Liver (tissue), 9 donors: ENCODE measurements around the gene PLXNA3. TPM values are rescaled to one million over a fixed set of nuclear protein-coding genes. Genes with fewer than 3 reads are reported as not detected.

Experiments
- DNase-seq: peaks from one replicate; pipeline ENCODE4 v3.0.0-alpha.2; 2017; ENCODE audit warnings: low spot score
- H3K27ac ChIP-seq, 2 donors: one replicate each; pipeline ENCODE4 v1.7.0; 2013; ENCODE audit warnings: inconsistent platforms in 2 of 2, low read length in 2 of 2, control low read depth in 1 of 2, low read depth in 1 of 2, mild to moderate bottlenecking in 1 of 2
- H3K27me3 ChIP-seq, 4 donors: one replicate each; pipeline versions ENCODE4 v1.6.1 to v1.7.0; 2013; ENCODE audit warnings: low read length in 3 of 4, inconsistent platforms in 1 of 4, mild to moderate bottlenecking in 1 of 4, moderate library complexity in 1 of 4; ENCODE audit not compliant: control insufficient read depth in 4 of 4, insufficient read depth in 4 of 4
- H3K36me3 ChIP-seq, 4 donors: one replicate each; pipeline versions ENCODE4 v1.6.1 to v1.7.0; 2013; ENCODE audit warnings: low read length in 3 of 4, mild to moderate bottlenecking in 3 of 4, low read depth in 1 of 4, moderate library complexity in 1 of 4; ENCODE audit not compliant: control insufficient read depth in 4 of 4, insufficient read depth in 3 of 4
- H3K4me1 ChIP-seq, 4 donors: one replicate each; pipeline versions ENCODE4 v1.6.1 to v1.7.0; 2013; ENCODE audit warnings: low read length in 3 of 4, mild to moderate bottlenecking in 3 of 4, moderate library complexity in 1 of 4; ENCODE audit not compliant: control insufficient read depth in 4 of 4, insufficient read depth in 4 of 4
- H3K4me3 ChIP-seq, 3 donors: one replicate each; pipeline versions ENCODE4 v1.6.1 to v1.7.0; 2013; ENCODE audit warnings: low read length in 3 of 3, control low read depth in 1 of 3, low read depth in 1 of 3, mild to moderate bottlenecking in 1 of 3
- H3K9ac ChIP-seq, 2 donors: one replicate each; pipeline ENCODE4 v1.7.0; 2013; ENCODE audit warnings: low read length in 2 of 2, mild to moderate bottlenecking in 2 of 2, moderate library complexity in 2 of 2, control low read depth in 1 of 2, low read depth in 1 of 2
- H3K9me3 ChIP-seq, 4 donors: one replicate each; pipeline versions ENCODE4 v1.6.1 to v1.7.0; 2013; ENCODE audit warnings: low read length in 3 of 4; ENCODE audit not compliant: control insufficient read depth in 4 of 4
- FOXA2 ChIP-seq: IDR thresholded peaks from 2 replicates; pipeline ENCODE4 v1.6.1; 2016; ENCODE audit warnings: antibody characterized with exemption
- GABPA ChIP-seq, 2 donors: IDR thresholded peaks in 1 of 2; conservative IDR thresholded peaks in 1 of 2; 2 replicates each; pipeline ENCODE4 v1.6.1; 2016; ENCODE audit warnings: antibody characterized with exemption in 2 of 2, mild to moderate bottlenecking in 1 of 2, moderate library complexity in 1 of 2
- HNF4A ChIP-seq, 2 donors: conservative IDR thresholded peaks; 2 replicates each; pipeline ENCODE4 v1.6.1; 2016; ENCODE audit warnings: antibody characterized with exemption in 2 of 2, mild to moderate bottlenecking in 2 of 2
- HNF4G ChIP-seq: IDR thresholded peaks from 2 replicates; pipeline ENCODE4 v1.6.1; 2016; ENCODE audit warnings: antibody characterized with exemption
- JUND ChIP-seq, 2 donors: IDR thresholded peaks; 2 replicates each; pipeline ENCODE4 v1.6.1; 2016; ENCODE audit warnings: antibody characterized with exemption in 2 of 2
- NR2F2 ChIP-seq: IDR thresholded peaks from 2 replicates; pipeline ENCODE4 v1.6.1; 2016; ENCODE audit warnings: antibody characterized with exemption
- RAD21 ChIP-seq, 2 donors: IDR thresholded peaks; 2 replicates each; pipeline ENCODE4 v1.6.1; 2016; ENCODE audit warnings: antibody characterized with exemption in 2 of 2, mild to moderate bottlenecking in 2 of 2
- SP1 ChIP-seq: IDR thresholded peaks from 2 replicates; pipeline ENCODE4 v1.6.1; 2018; ENCODE audit warnings: antibody characterized with exemption, mild to moderate bottlenecking
- YY1 ChIP-seq: IDR thresholded peaks from 2 replicates; pipeline ENCODE4 v1.6.1; 2016; ENCODE audit warnings: antibody characterized with exemption, mild to moderate bottlenecking
- WGBS: extraction: QIAGEN DNeasy Blood & Tissue Kit; methylation state at CpG from one replicate; pipeline ENCODE4 v1.1.7; 2013; 5-methylcytosine and 5-hydroxymethylcytosine counted together
- polyA plus RNA-seq, 2 donors: library from polyadenylated mRNA; stranded (reverse) in 1 of 2; unstranded in 1 of 2; fragments of 200-250 nt in 1 of 2; fragments of >200 nt in 1 of 2; fragmentation: Nextera tagmentation in 1 of 2; extraction: Ambion mirVana in 1 of 2; gene quantifications; one replicate each; pipeline versions ENCODE4 v1.2.1 to v1.2.3, GENCODE V29; 2013 to 2015
- total RNA-seq, 2 donors: library from RNA; depleted of rRNA; stranded (reverse); fragments of >200 nt; gene quantifications; one replicate each; pipeline ENCODE4 v1.2.3, GENCODE V29; 2014
- TF ChIP-seq, protein P1 (sequence below): IDR thresholded peaks from 2 replicates; pipeline ENCODE4 v1.6.1; 2016; ENCODE audit warnings: antibody characterized with exemption, mild to moderate bottlenecking
- donor health status: healthy.
- donor health status: healthy.
- donor health status: healthy.
- donor health status: healthy.
- donor health status: healthy.

PLXNA3 gene
- total and polyA plus RNA-seq, 4 donors: 1.1 to 1.7 (median 1.5) TPM

DNA sequence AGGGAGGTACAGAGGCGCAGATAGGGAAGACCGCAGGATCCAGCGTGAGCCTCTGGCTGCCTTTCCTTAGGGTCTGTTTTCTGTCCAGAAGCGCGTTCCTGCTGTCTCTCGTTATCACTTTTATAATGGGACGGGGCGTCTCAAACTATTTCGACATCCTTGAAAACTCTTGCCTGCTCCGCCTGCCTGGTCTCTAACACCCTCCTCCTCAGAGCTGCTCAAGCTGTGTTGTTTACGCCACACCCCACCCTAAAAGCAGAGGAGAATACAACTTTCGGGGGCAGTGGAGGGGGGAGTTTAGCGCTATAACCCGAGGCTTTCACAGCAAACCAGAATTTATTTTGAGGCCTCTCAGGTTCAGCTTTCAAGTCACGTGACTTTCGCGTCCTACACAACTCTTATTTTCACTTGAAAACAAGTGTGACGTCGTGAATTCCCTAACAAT, 58.6 kb downstream of the PLXNA3 start:
- Histone ChIP-seq H3K36me3 (peaks cover 0 to under 1% (median 0%) of the 10 kb centered on the region in 4 donors), H3K4me3 (peak overlapping the region; percentile 2 to 60 (median 43)), H3K9me3 (no peaks in the 10 kb centered on the region), H3K9ac (peak overlapping the region; percentile 68 to 79), H3K4me1 (peaks cover 4 to 32% (median 15%) of the 10 kb centered on the region in 4 donors), H3K27ac (peak overlapping the region; percentile 89 to 91), H3K27me3 (no peaks in the 10 kb centered on the region)
- no peak for DNase-seq
- 4% methylated on average over 19 of the region's 19 CpGs for WGBS
- TF ChIP-seq SP1 (peak; percentile 28), NR2F2 (peak; percentile 8), GABPA (IDR thresholded peaks at IDR 0.05 in 1 of 2, conservative IDR thresholded peaks at IDR 0.05 in 1 of 2) (no peak), HNF4A (conservative IDR thresholded peaks at IDR 0.05) (no peak), HNF4G (no peak), FOXA2 (no peak)
- TF ChIP-seq, protein P1, sequence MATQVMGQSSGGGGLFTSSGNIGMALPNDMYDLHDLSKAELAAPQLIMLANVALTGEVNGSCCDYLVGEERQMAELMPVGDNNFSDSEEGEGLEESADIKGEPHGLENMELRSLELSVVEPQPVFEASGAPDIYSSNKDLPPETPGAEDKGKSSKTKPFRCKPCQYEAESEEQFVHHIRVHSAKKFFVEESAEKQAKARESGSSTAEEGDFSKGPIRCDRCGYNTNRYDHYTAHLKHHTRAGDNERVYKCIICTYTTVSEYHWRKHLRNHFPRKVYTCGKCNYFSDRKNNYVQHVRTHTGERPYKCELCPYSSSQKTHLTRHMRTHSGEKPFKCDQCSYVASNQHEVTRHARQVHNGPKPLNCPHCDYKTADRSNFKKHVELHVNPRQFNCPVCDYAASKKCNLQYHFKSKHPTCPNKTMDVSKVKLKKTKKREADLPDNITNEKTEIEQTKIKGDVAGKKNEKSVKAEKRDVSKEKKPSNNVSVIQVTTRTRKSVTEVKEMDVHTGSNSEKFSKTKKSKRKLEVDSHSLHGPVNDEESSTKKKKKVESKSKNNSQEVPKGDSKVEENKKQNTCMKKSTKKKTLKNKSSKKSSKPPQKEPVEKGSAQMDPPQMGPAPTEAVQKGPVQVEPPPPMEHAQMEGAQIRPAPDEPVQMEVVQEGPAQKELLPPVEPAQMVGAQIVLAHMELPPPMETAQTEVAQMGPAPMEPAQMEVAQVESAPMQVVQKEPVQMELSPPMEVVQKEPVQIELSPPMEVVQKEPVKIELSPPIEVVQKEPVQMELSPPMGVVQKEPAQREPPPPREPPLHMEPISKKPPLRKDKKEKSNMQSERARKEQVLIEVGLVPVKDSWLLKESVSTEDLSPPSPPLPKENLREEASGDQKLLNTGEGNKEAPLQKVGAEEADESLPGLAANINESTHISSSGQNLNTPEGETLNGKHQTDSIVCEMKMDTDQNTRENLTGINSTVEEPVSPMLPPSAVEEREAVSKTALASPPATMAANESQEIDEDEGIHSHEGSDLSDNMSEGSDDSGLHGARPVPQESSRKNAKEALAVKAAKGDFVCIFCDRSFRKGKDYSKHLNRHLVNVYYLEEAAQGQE: peak; percentile 15

DNA sequence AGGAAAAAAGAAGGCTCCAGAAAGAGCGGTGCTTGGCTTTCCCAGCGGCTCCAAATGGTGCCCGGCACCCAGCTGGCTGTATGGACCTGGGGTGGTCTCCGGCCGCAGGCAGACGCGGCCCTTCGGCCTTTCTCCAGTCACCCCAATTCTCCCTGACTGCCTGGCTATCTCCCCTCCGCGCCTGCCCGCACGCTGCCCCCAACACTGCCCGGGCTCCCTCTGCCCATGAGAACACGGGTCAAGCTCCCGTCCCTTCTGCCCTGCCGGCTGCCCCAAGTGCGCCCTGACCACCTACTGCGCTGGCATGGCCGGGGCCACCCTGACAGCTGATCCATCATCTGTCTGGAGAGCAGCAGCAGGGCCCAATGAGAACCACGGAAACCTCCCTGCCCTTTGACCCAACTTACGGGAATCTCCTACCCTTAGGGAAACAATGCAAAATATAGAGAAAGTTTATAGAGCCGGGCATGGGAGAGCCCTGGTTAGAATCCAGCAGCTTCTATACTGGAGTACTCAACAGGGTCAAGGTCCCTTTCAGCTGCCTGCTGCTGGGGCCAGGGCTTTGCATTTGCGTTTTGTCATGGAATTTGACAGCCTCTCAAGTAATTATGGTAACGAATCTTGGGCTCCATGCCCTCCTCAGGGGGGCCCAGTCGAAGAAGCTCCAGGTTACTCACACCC, 59.2 kb downstream of the PLXNA3 start:
- Histone ChIP-seq H3K4me1 (peaks cover 4 to 32% (median 15%) of the 10 kb centered on the region in 4 donors), H3K9me3 (no peaks in the 10 kb centered on the region), H3K36me3 (no peaks in the 10 kb centered on the region), H3K27me3 (no peaks in the 10 kb centered on the region), H3K27ac (peak overlapping the region; percentile 89 to 91), H3K9ac (no peak overlapping the region), H3K4me3 (peak overlapping the region in 1 of 3 donors; percentile 43)
- no peak for DNase-seq
- 35% methylated on average over 25 of the region's 25 CpGs for WGBS
- no peak for TF ChIP-seq FOXA2
- TF ChIP-seq JUND (IDR thresholded peaks at IDR 0.05): no peak
- TF ChIP-seq SP1: peak; percentile 75
- no peak for TF ChIP-seq GABPA (IDR thresholded peaks at IDR 0.05 in 1 of 2, conservative IDR thresholded peaks at IDR 0.05 in 1 of 2)
- TF ChIP-seq RAD21 (IDR thresholded peaks at IDR 0.05): no peak
- peak; percentile 11 for TF ChIP-seq YY1
- peak; percentile 55 to 65 for TF ChIP-seq HNF4A (conservative IDR thresholded peaks at IDR 0.05)
- TF ChIP-seq, protein P1: no peak
